ENCODE results near the gene UNC5A. TPM values are rescaled to one million over a fixed set of nuclear protein-coding genes. Genes with fewer than 3 reads are reported as not detected.

Gene UNC5A
- total RNA-seq: not detected
- total RNA-seq (2013): not detected

DNA sequence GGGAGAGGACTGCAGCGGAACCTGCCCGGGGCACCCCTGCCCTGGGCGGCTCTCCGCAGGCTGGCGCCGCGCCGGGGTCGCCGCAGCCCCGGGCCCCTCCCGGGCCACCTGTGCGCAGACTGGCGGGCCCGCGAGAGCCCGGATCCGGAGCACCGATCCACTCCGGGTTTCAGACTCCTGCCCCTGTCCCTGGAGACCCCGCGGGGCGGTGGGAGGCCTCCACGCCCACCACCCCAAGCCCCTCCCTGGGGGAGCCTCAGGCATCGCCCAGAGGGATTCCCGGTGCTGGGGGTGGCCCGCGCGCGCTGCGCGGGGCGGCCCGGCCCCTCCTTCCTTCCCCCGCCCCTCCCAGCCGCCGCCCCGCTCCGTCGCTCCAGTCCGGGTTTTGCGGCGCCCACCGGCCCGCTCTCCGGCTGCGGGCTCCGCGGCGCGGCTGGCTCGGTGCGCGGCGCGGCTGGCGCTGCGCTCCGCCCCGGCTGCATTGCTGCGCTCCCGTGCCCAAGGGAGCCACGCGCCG is at the start of gene UNC5A:
Gene UNC5A, plus strand, starts transcription at position 479 of the 517 bp plus-strand sequence. CDS start 192 bp downstream, outside the sequence.
- Histone ChIP-seq H3K4me1 (ENCODE audit: control insufficient read depth, insufficient read depth, low read length) (peaks cover 12% of the 10 kb centered on the region), H3K27me3 (ENCODE audit: control insufficient read depth, insufficient read depth, low read length) (peaks cover 26% of the 10 kb centered on the region), H3K9me3 (ENCODE audit: control insufficient read depth, insufficient read depth, low read length) (no peaks in the 10 kb centered on the region), H3K36me3 (ENCODE audit: control insufficient read depth, insufficient read depth, low read length) (no peaks in the 10 kb centered on the region), H3K27ac (ENCODE audit: low read length) (no peak within 1 kb of the TSS), H3K4me3 (ENCODE audit: low read length) (no peak within 1 kb of the TSS)
- Mint-ChIP-seq H3K9me3 (no peaks in the 10 kb centered on the region), H3K4me1 (peaks cover 5 to 12% of the 10 kb centered on the region in 2 donors), H3K36me3 (no peaks in the 10 kb centered on the region), H3K27ac (no peak within 1 kb of the TSS), H3K27me3 (ENCODE audit: low read depth in 2 of 2) (peaks cover 61% of the 10 kb centered on the region in 2 donors), H3K4me3 (peak within 1 kb of the TSS; percentile 82)
- under 1% methylated on average over 65 of the region's 65 CpGs for WGBS (ENCODE audit: insufficient coverage)
- DNase-seq (peak in 1 of 2 donors; percentile 64), ATAC-seq (peak in 2 of 3 donors; percentile 64 to 69)
- TF ChIP-seq CTCF (IDR thresholded peaks at IDR 0.05): no peak
- intact Hi-C loops (cut with micrococcal nuclease): no loop called here

DNA sequence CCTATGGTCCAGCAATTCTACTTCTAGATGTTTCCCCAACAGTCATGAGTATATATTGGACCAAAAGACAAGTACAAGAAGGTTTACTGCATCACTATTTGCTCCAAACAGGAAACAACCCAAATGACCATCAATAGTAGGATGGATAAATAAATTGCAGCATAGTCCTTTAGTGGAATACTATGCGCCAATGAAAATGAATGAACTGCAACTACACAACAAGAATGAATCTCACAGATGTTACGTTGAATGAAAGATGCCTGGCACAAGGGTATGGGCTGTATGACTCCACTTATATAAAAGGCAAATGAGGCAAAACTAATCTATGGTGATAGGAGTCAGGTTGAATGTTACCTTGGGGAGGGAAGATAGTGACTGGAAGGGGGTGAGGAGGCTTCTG is 48.6 kb upstream of the UNC5A start:
- 100% methylated on average over 1 of the region's 2 CpGs for WGBS (ENCODE audit: insufficient coverage)
- DNase-seq (no peak), ATAC-seq (no peak)
- peaks cover 5% of the 10 kb centered on the region for H3K9me3 ChIP-seq (ENCODE audit: control insufficient read depth, insufficient read depth, low read length)
- peaks cover 3% of the 10 kb centered on the region for H3K27me3 ChIP-seq (ENCODE audit: control insufficient read depth, insufficient read depth, low read length)
- no peak overlapping the region for H3K4me3 Mint-ChIP-seq
- no peaks in the 10 kb centered on the region for H3K4me1 Mint-ChIP-seq
- H3K4me1 ChIP-seq (ENCODE audit: control insufficient read depth, insufficient read depth, low read length): no peaks in the 10 kb centered on the region
- peaks cover 45 to 67% of the 10 kb centered on the region in 2 donors for H3K27me3 Mint-ChIP-seq (ENCODE audit: low read depth in 2 of 2)
- H3K36me3 Mint-ChIP-seq: peaks cover 14% of the 10 kb centered on the region
- intact Hi-C loops (cut with micrococcal nuclease): no loop called here
- H3K36me3 ChIP-seq (ENCODE audit: control insufficient read depth, insufficient read depth, low read length): no peaks in the 10 kb centered on the region
- no peak overlapping the region for H3K27ac Mint-ChIP-seq
- H3K9me3 Mint-ChIP-seq: peaks cover 5 to 10% of the 10 kb centered on the region in 2 donors
- TF ChIP-seq CTCF (IDR thresholded peaks at IDR 0.05): no peak
- no peak overlapping the region for H3K4me3 ChIP-seq (ENCODE audit: low read length)
- no peak overlapping the region for H3K27ac ChIP-seq (ENCODE audit: low read length)

DNA sequence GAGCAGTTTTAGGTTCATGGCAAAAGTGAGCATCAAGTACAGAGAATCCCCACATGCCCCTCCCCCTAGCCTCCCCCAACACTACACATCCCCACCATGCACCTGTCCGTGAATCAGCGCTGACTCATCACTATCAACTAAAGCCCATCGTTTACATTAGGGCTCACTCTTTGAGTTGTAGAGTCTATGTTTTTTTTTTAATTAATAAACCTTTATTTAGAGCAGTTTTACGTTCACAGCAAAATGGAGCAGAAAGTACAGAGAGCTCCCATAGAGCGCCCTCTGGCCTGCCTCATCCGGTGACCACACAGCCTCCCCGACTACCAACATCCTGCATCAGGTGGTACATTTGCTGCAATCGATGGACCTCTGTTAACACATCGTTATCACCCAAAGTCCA is 47.9 kb upstream of the UNC5A start:
- DNase-seq (no peak), ATAC-seq (no peak)
- Histone ChIP-seq H3K27ac (ENCODE audit: low read length) (no peak overlapping the region), H3K4me1 (ENCODE audit: control insufficient read depth, insufficient read depth, low read length) (no peaks in the 10 kb centered on the region), H3K9me3 (ENCODE audit: control insufficient read depth, insufficient read depth, low read length) (peaks cover 5% of the 10 kb centered on the region), H3K27me3 (ENCODE audit: control insufficient read depth, insufficient read depth, low read length) (peaks cover 5% of the 10 kb centered on the region), H3K4me3 (ENCODE audit: low read length) (no peak overlapping the region), H3K36me3 (ENCODE audit: control insufficient read depth, insufficient read depth, low read length) (no peaks in the 10 kb centered on the region)
- H3K27me3 Mint-ChIP-seq (ENCODE audit: low read depth in 2 of 2): peaks cover 46 to 69% of the 10 kb centered on the region in 2 donors
- H3K27ac Mint-ChIP-seq: no peak overlapping the region
- no peak for TF ChIP-seq CTCF (IDR thresholded peaks at IDR 0.05)
- H3K36me3 Mint-ChIP-seq: peaks cover 14% of the 10 kb centered on the region
- H3K4me3 Mint-ChIP-seq: no peak overlapping the region
- 55% methylated on average over 6 of the region's 9 CpGs for WGBS (ENCODE audit: insufficient coverage)
- no peaks in the 10 kb centered on the region for H3K4me1 Mint-ChIP-seq
- intact Hi-C loops (cut with micrococcal nuclease): no loop called here
- peaks cover 5 to 10% of the 10 kb centered on the region in 2 donors for H3K9me3 Mint-ChIP-seq

- H3K36me3 Mint-ChIP-seq: peaks cover 14% of the 10 kb centered on the region
- no peak overlapping the region for H3K4me3 ChIP-seq (ENCODE audit: low read length)
- no peak overlapping the region for H3K27ac ChIP-seq (ENCODE audit: low read length)
- DNase-seq (no peak), ATAC-seq (no peak)
- no peak for TF ChIP-seq CTCF (IDR thresholded peaks at IDR 0.05)
- no peak overlapping the region for H3K4me3 Mint-ChIP-seq
- intact Hi-C loops (cut with micrococcal nuclease): no loop called here
- 90% methylated on average over 1 of the region's 1 CpG for WGBS (ENCODE audit: insufficient coverage)
- no peak overlapping the region for H3K27ac Mint-ChIP-seq
- no peaks in the 10 kb centered on the region for H3K4me1 Mint-ChIP-seq
- H3K4me1 ChIP-seq (ENCODE audit: control insufficient read depth, insufficient read depth, low read length): no peaks in the 10 kb centered on the region
- peaks cover 5% of the 10 kb centered on the region for H3K9me3 ChIP-seq (ENCODE audit: control insufficient read depth, insufficient read depth, low read length)
- H3K27me3 Mint-ChIP-seq (ENCODE audit: low read depth in 2 of 2): peaks cover 47 to 71% of the 10 kb centered on the region in 2 donors
- H3K27me3 ChIP-seq (ENCODE audit: control insufficient read depth, insufficient read depth, low read length): peaks cover 15% of the 10 kb centered on the region
- H3K9me3 Mint-ChIP-seq: peaks cover 5 to 10% of the 10 kb centered on the region in 2 donors
- H3K36me3 ChIP-seq (ENCODE audit: control insufficient read depth, insufficient read depth, low read length): no peaks in the 10 kb centered on the region
Observed at GRCh38 chr5:176765687-176766086, 44.7 kb upstream of the UNC5A start.

Measured in natural killer cell (primary cell).